NCI-H1930 (cell line): ENCODE measurements around the gene CRY1.
"Not testable (repeated sequence)": the region's sequence is repeated elsewhere in the genome, so short reads cannot be mapped to it uniquely, and the experiment has no call there.

Source experiments
- DNase-seq, 2 experiments: peaks; one replicate each; lab custom pipeline; 2025; lab: John Stamatoyannopoulos, UW

CRY1 gene

DNA sequence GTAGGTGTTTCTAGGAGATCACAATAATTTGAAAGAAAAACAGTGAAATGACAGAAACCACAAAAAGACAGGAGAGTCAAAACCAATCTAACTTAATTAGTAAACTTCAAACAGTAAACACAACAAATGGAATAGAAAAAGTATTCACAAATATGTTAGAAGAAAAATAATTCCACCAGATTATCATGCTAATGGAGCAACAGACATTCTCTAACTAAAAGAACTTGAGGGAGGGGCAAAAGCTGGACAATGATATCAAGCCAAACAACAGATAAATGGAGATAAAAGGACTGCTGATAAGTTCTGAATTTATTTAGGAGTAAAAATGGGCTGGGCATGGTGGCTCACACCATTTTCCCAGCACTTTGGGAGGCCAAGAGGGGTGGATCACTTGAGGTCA is 28.7 kb downstream of the CRY1 start:
- no peak for DNase-seq

DNA sequence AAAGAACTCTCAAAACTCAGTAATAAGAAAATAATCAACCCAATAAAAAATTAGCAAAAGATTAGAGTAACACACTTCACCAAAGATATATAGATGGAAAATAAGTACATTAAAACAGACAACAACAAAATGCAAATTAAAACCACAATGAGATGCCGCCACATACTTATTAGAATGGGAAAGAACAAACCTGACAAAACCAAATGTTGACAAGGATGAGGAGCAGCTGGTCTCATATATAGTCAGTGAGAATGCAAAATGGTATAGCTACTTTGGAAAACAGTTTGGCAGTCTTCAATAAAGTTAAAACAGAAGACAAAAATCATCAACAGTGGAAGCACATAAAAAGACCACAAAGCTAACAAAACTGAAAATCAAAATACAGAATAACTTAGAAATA is 29.1 kb downstream of the CRY1 start:
- DNase-seq, result no peak

DNA sequence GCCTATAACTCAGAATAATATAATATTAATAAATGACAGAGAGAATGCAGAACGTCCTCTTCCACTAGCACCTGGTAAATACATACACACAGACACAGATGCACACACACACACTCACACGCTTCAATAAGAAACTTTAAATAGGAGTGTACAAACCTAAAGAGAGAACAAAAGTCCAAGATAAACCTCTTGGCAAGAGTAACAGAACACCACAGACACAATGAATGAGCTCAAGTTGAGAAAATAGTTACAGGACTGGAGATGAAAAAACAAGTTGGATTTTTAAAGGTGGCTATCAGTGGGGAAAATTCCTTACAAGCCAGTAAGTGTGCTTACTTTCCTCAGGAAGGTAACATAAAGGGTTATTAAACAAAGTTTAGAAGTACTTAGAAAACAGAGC is 35.2 kb downstream of the CRY1 start:
- DNase-seq, result no peak

DNA sequence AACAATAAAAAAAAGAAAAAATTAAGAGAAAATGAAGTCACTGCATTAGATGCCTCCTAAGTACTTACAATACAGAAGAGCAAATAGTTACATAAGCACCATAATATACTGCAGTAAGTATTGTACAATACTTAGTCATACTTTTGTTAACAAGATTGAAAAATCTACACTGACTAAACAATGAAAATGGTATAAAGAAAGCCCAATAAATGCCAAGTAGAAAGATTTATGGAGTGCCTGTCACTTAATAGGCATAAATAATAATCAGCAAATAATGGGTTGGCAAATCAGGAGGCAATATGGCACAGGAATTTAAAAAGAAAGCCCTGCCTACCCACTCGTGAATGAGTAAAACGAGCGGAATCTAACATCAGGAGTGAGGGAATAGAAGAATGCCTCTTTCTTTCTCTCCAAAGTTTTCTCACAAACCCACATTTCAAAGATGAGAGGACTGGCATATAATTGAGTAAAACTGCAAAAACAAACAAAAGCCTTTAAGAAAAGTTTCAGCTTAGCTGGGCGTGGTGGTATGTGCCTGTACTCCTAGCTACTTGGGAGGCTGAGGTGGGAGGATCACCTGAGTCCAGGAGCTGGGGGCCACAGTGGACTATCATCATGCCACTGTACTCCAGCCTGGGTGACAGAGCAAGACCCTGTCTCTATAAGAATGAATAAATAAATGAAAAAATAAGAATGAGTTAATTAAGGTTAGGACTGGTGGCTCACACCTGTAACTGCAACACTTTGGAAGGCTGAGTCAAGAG is 36.1 kb downstream of the CRY1 start:
- DNase-seq, result no peak

- DNase-seq, result no peak
Measured at GRCh38 chr12:107053709-107054108, 39.6 kb downstream of the CRY1 start.

GRCh38 chr12:107045186-107045585 is 48.2 kb downstream of the CRY1 start:
- DNase-seq, result no peak

GRCh38 chr12:107042801-107043200 is 50.5 kb downstream of the CRY1 start:
- no peak for DNase-seq

DNA sequence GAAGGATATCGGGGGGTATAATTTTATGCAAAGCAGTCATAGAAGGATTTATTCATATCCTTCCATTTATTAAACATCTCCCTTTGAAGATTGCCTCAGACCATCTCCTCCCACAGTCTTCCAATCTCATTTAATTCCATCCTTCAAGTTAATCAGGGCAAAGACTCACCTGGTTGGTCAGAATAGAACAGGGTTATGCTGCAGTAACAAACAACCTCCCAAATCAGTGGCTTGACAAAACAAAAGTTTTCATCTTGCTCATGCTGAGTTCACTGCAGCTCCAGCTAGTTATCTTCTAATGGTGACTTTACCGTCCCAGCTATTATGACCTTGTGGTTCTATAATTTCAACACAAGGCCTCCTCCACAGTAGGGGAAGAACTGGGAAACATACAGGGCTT is 57.6 kb downstream of the CRY1 start:
- DNase-seq, result no peak

GRCh38 chr12:107033758-107034739 is 59.3 kb downstream of the CRY1 start:
- no peak for DNase-seq

GRCh38 chr12:107032266-107032665 is 61.1 kb downstream of the CRY1 start:
- no peak for DNase-seq

GRCh38 chr12:107031061-107031460 is 62.3 kb downstream of the CRY1 start:
- DNase-seq, result no peak

- DNase-seq, result no peak
Measured at GRCh38 chr12:107029081-107029480, 64.3 kb downstream of the CRY1 start.

- DNase-seq, result no peak
Measured at GRCh38 chr12:107027636-107028053, 65.7 kb downstream of the CRY1 start.

DNA sequence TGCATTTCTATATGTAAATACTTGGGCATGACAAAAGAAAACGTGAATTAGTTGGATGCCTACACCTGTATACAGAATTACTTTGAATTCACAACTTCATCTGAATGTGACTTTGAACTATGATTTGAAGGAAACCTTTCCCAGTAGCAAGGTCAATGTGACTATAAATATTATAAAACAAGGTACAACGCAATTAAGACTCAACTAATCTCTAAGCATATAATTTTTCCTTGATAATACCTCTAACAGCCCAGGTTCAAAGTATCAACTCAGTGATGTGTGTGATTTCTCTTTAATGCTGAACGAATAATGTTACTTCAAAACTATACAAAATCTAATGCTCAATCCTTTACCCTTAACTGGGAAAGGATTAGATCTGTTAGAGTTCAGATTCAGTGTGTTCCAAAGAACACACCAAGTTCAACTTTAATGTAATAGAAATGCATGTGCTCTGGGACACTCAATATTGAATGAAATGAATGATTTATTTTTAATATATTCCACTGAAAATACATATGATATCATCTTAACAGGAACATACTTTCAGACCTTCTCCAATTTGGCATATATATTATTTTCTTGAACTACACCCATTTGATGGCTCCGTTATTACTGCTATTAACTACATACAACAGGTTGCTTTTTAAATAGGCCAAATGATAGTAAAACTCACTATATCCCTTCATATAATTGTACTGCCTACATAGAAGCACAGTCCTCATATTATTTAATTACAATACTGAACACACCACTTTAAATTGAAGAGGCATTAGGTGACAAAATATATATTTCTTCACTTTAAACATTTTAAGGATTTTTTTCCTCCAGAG is 66.3 kb downstream of the CRY1 start:
- no peak for DNase-seq

- not testable (repeated sequence) for DNase-seq
Measured at GRCh38 chr12:107026356-107026755, 67.0 kb downstream of the CRY1 start.

- DNase-seq, result no peak
Measured at GRCh38 chr12:107025671-107026070, 67.7 kb downstream of the CRY1 start.

DNA sequence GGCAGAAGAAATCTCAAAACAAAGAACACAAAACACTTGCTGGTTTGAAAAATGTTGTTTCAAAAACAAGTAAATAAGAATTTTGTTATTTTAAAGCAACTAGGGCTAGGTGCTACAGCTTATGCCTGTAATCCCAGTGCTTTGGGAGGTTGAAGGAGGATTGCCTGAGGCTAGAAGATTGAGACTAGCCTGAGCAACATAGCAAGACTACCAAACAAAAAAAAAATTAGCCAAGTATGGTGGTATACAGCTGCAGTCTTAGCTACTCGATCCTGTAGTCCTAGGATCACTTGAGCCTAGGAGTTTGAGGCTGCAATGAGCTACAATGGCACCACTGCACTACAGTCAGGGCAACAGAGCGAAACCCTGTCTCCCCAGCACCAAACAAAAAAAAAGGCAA is 73.8 kb downstream of the CRY1 start:
- DNase-seq, result no peak

DNA sequence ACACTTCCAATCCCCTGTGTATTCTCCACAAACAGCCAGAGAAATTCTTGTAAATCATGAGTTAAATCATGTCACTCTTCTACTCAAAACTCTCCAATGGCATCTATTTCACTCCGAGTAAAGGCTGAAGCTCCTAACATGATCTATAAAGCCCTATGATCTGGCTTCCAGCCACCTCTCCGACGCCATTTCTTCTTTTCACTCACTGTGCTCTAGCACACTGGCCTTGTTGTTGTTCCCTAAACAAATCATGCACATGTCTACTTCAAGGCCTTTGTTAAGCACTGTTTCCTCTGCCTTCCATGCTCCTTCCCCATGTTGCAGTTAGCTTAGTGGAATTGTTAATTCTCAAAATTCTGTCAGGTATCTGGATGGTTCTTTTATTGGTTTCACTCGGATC is 76.3 kb downstream of the CRY1 start:
- DNase-seq, result no peak

- DNase-seq, result no peak
Measured at GRCh38 chr12:107014055-107014454, 79.3 kb downstream of the CRY1 start.

- DNase-seq, result no peak
Measured at GRCh38 chr12:107012736-107013425, 80.5 kb downstream of the CRY1 start.

DNA sequence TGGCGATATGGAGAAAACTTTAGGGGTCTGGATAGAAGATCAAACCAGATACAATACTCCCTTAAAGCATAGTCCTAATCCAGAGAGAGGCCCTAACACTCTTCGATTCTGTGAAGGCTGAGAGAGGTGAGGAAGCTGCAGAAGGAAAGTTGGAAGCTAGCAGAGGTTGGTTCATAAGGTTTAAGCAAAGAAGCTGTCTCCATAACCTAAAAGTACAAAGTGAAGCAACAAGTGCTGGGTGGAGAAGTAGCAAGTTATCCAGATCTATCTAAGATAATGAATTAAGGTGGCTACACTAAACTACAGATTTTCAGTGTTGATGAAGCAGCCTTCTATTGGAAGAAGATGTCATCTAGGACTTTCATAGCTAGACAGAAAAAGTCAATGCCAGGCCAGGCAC is 81.8 kb downstream of the CRY1 start:
- no peak for DNase-seq

DNA sequence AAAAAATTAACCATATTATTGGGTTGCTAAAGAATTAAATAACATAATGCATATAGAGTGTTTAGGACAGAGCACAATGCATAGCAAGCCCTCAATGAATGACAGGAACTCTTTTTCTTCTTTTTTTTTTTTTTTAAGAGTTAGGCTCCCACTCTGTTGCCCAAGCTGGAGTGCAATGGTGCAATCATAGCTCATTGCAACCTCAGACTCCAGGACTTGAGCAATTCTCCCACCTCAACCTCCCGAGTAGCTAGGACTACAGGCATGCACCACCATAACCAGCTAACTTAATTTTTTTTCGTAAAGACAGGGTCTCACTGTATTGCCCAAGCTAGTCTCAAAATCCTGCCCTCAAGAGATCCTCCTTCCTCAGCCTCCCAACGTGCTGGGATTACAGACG is 85.9 kb downstream of the CRY1 start:
- DNase-seq, result no peak
